SK-MEL-5 (cell line): ENCODE results near the gene RIPPLY2. TPM values are rescaled to one million over a fixed set of nuclear protein-coding genes. Genes with fewer than 3 reads are reported as not detected.

Experiments
- DNase-seq: peaks from one replicate; pipeline ENCODE4 v3.0.0-alpha.2; 2016; ENCODE audit warnings: low read depth, low spot score
- in situ Hi-C: cut with HindIII; loops from 2 replicates; pipeline ENCODE4 v1.10.0; 2016; ENCODE audit warnings: low sequenced_read_pairs, high pct_unique_total_duplicates, low pct_unique_long_range_greater_than_20kb
- total RNA-seq: library from RNA; depleted of rRNA; stranded (reverse); fragments of >200 nt; shearing (Covaris generic); gene quantifications from 2 replicates; pipeline ENCODE4 v1.2.3, GENCODE V29; 2014

Gene RIPPLY2
- total RNA-seq, 1 experiment from 2014 or later: 3.8 TPM

DNA sequence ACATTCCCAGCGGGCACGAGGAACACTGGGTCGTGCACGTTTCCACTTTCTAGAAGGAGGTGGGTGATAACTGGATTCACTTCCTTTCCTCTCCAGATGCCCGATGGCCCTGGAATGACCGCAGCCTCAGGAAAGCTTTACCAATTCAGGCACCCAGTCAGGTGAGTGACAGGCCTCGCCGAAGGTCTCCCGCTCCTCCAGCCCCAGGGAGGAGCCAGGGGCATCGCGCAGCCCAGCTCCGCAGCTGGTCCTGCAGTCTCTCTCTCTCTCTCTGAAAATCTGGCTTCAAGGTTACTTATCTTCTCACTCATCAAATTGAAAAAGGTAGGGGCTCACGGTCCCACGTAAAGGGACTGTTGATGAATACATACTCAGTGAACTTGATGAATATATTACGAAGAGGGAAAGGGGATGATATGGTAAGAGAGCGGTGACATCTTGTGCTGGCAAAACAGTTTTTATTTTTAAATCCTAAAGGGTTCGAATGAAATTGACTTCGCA, 891 bp downstream of the RIPPLY2 start:
- no peak for DNase-seq
- in situ Hi-C loops: no loop called here

- DNase-seq: no peak
- in situ Hi-C loops: no loop called here
These were observed 1.6 kb downstream of the RIPPLY2 start for GRCh38 chr6:83854766-83855165.

- in situ Hi-C loops: no loop called here
- DNase-seq: peak; percentile 93
These were observed 6.5 kb downstream of the RIPPLY2 start, which contains the start of gene CYB5R4 for GRCh38 chr6:83859410-83860358. Gene CYB5R4 (plus strand): TSS chr6:83859689. CDS start chr6:83859783, 94 bp downstream.

GRCh38 chr6:83860359-83860755, 7.2 kb downstream of the RIPPLY2 start:
- in situ Hi-C loops: no loop called here
- DNase-seq: no peak

DNA sequence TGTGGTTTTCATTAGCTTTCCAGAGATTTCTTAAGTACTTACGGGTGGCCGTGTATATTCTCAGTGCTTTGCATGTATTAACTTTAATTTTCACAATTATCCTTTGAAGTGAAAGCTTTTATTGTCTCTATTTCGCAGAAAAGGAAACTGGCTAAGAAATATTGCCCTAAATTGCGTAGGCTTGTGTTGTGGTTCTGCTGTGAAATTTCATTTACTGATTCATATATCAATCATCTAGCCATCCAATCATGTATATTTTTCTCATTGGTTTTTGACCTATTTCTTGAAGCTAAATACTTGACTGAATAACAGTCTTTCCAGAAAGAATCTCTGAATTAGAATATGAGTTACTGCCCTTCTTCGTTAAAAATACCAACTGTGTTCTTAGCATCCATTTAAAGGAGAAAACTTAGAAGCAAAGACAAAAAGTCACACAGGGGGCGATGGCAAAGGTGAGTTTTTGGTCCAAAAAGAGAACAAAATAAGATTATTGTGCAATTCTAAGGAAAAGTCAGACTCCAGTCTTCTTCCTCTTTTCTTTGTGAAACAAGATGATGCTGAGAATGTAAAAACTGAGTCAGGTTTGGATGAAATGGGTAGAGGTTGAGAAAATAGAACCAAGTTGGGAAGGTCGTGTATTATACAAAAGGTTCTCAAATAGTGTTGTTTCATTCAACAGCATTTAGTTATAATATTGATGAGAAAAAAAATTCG, 7.8 kb downstream of the RIPPLY2 start:
- in situ Hi-C loops: no loop called here

DNA sequence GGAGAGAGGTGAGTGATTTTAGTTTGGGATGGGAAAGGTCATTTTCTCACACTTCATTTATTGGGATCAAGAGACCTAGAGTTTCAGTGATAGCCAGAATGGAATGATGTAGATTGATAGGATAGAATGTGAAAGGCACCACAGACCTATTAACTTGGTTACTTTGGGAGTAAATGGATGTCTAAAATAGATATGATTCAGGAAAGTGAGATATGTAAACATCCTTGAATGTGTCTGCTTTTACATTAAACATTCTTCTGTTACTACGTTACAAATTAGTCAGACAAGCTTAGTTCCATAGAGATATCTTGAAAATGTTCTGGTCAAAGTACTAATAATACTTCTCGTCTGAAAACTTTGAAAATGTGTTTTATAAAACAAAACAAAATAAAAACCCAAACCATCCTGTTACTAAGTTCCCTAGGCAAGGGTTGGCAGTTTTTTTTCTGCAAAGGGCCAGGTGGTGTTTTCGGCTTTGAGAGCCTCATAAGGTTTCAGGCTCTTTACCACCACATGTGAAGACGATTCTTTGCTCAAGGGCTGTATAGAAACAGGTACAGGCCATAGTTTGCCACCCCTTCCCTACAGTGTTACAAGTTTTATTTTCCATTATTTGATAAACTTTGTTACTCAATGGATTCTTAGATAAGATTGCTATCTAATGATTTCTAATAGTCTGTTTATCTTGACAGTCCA, 9.8 kb downstream of the RIPPLY2 start:
- in situ Hi-C loops: no loop called here

More for the DNA sequence above, 7.8 kb downstream of the RIPPLY2 start:
- DNase-seq: no peak

DNA sequence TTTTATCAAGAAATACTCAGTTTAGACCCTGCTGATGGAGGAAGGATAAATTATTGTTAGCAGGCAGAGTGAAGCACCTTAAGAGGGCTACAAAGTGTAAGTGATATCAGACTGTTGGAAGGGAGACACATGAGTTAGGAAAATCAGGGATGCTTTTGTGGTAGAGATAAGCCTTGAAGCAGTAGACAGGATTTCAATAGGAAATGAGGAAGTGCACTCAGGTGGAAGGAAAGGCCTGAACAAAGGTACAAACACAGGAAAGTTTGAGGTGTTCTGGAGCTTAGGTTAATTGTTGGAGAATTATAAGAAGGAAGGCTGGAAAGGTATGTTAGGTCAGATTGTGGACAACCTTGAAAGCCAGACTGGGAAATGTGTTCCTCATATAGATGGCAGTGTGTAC, 13.9 kb downstream of the RIPPLY2 start:
- no peak for DNase-seq
- in situ Hi-C loops: no loop called here

More for the DNA sequence above, 9.8 kb downstream of the RIPPLY2 start:
- no peak for DNase-seq

GRCh38 chr6:83867527-83868161, 14.5 kb downstream of the RIPPLY2 start:
- DNase-seq: peak; percentile 23
- in situ Hi-C loops: no loop called here

DNA sequence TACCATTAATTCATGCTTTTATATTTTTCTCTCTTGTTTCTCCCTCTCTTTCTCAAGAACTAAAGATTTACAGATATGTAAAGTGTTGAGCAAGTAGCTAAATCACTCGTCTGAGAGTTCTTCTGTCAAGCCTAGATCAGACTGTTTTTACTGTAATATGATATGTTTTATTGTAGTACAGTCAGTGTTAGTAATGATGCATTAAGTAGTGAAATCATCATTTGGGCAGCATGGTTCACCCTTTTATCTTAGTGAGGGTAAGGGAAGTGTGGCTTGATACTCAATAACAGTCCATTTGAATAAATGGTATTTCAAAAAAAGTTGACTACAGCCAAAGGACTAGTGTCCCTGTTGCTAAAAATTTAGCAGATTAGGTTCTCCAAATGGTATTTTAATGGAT, 15.5 kb downstream of the RIPPLY2 start:
- in situ Hi-C loops: no loop called here
- DNase-seq: no peak

DNA sequence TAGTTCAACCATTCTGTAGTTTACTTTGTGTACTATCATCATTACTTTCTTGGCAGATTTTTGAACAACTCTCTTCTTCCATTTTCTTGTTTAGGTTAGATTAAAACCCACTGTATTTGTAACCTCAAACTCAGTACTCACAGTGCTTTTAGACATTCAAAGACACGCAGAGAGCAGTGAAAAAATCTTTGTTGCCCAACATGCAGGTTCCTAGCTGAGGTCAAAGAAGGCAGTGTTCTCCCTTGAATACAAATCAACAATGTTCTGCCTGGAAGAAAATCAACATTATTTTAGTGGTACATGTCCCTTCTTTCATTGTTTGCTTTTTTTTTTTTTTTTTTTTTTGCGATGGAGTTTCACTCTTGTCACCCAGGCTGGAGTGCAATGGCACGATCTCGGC, 17.5 kb downstream of the RIPPLY2 start:
- peak; percentile 6 for DNase-seq
- in situ Hi-C loops: no loop called here

GRCh38 chr6:83872386-83873118, 19.4 kb downstream of the RIPPLY2 start:
- in situ Hi-C loops: no loop called here
- peak; percentile 73 for DNase-seq

DNA sequence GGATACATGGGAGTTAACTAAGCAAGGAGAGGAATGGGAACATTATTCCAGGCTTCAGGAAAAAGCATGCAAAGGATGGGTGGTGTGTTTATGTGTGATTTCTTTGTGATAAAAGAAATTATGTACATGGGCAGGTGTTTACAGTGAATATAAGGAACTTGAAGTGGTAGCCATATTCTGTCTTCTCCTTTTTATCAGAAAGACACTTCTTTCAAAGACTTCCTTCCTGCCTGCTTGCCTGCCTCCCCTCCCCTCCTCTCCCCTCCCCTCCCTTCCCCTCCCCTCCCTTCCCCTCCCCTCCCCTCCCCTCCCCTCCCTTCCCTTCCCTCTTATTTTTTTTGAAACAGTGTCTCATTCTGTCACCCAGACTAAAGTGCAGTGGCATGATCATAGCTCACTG, 20.7 kb downstream of the RIPPLY2 start:
- in situ Hi-C loops: no loop called here
- no peak for DNase-seq

- in situ Hi-C loops: no loop called here
- DNase-seq: no peak
These were observed 22.7 kb downstream of the RIPPLY2 start for GRCh38 chr6:83875843-83876242.

GRCh38 chr6:83878902-83879644, 25.9 kb downstream of the RIPPLY2 start:
- in situ Hi-C loops: no loop called here
- no peak for DNase-seq

GRCh38 chr6:83879746-83880145, 26.6 kb downstream of the RIPPLY2 start:
- no peak for DNase-seq
- in situ Hi-C loops: no loop called here

DNA sequence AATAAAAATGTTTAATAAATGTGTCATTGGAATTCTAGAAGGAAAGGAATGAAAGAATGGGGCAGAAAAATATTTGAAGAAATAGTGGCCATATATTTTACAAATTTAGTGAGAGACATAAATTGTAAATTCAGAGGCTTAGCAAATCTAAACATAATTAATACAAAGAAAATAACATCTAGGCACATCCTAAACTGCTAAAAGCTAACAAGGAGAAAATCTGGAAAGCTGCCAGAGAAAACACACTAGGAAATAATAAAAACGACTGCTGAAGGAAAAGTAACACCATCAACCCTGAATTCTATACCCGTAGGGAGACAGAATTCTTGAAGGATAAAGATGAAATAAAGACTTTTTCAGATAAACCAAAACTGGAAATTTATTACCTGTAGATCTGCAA, 30.1 kb downstream of the RIPPLY2 start:
- in situ Hi-C loops: no loop called here
- no peak for DNase-seq
